Measurements from ENCODE around the gene PLXNA2. TPM values are rescaled to one million over a fixed set of nuclear protein-coding genes. Genes with fewer than 3 reads are reported as not detected.

PLXNA2 gene
- total and polyA plus RNA-seq, 2 of the 13 experiments (the other 11 are each of a cell fraction or from before 2014, with no cell fraction given): 1.1 to 2.1 TPM

GRCh38 chr1:208239473-208240381, 4.5 kb downstream of the PLXNA2 start (continued):
- no peak for TF ChIP-seq HNF4G (IDR thresholded peaks at IDR 0.05; ENCODE audit: borderline replicate concordance, low read depth, low read length)
- TF ChIP-seq HNF4G (CRISPR knock-in tag; IDR thresholded peaks at IDR 0.05; ENCODE audit: borderline replicate concordance, low read depth): no peak
- no peak for TF ChIP-seq RERE (CRISPR knock-in tag; IDR thresholded peaks at IDR 0.05; ENCODE audit: low read depth)
- TF ChIP-seq FOXO1 (CRISPR knock-in tag; IDR thresholded peaks at IDR 0.05): no peak
- no peak for TF ChIP-seq RXRA (CRISPR knock-in tag; IDR thresholded peaks at IDR 0.05)
- no peak for TF ChIP-seq FUBP1 (CRISPR knock-in tag; IDR thresholded peaks at IDR 0.05; ENCODE audit: borderline replicate concordance)
- TF ChIP-seq FIP1L1 (IDR thresholded peaks at IDR 0.05; ENCODE audit: borderline replicate concordance, insufficient read depth, low read depth, low read length): no peak
- TF ChIP-seq PHB2 (IDR thresholded peaks at IDR 0.05; ENCODE audit: partially characterized antibody): no peak
- TF ChIP-seq ETS1 (CRISPR knock-in tag; IDR thresholded peaks at IDR 0.05): no peak
- TF ChIP-seq RXRB (CRISPR knock-in tag; IDR thresholded peaks at IDR 0.05; ENCODE audit: borderline replicate concordance): no peak
- no peak for TF ChIP-seq ZNF749 (CRISPR knock-in tag; IDR thresholded peaks at IDR 0.05; ENCODE audit: borderline replicate concordance)
- TF ChIP-seq ZNF331 (CRISPR knock-in tag; IDR thresholded peaks at IDR 0.05): 0 out of 2 replicates have a peak, but pooled peaks have one; percentile 21
- TF ChIP-seq ZNF205 (CRISPR knock-in tag; IDR thresholded peaks at IDR 0.05): no peak
- no peak for TF ChIP-seq CSRNP2 (CRISPR knock-in tag; conservative IDR thresholded peaks at IDR 0.05; ENCODE audit: low read depth)
- TF ChIP-seq SRSF4 (IDR thresholded peaks at IDR 0.05; ENCODE audit: low read depth, low read length, poor library complexity, severe bottlenecking): no peak
- no peak for TF ChIP-seq ZSCAN30 (CRISPR knock-in tag; IDR thresholded peaks at IDR 0.05)
- TF ChIP-seq HNRNPL (IDR thresholded peaks at IDR 0.05; ENCODE audit: low read depth, low read length): 0 out of 2 replicates have a peak, but pooled peaks have one; percentile 51

Measured in HepG2 (cell line).